ENCODE measurements around the gene BEND6. TPM values are rescaled to one million over a fixed set of nuclear protein-coding genes. Genes with fewer than 3 reads are reported as not detected.

Gene BEND6
- total and polyA plus RNA-seq, 2 donors (not counting 1 experiment from before 2014, with no cell fraction given) = not detected

- POLR2A ChIA-PET = no interaction called here
Measured at GRCh38 chr6:56963043-56963442, 8.1 kb downstream of the BEND6 start.

GRCh38 chr6:56963793-56964192 lies 8.9 kb downstream of the BEND6 start:
- Histone ChIP-seq H3K4me2 (replicated peaks; ENCODE audit: low read depth, low read length, poor library complexity, severe bottlenecking) (no peak overlapping the region), H3K4me3 (ENCODE audit: control extremely low read depth in 1 of 5, extremely low read depth in 1 of 5, insufficient read depth in 1 of 5, low read depth in 2 of 5, low read length in 4 of 5) (no peak overlapping the region), H3K9ac (ENCODE audit: low read length) (no peak overlapping the region), H3K27ac (ENCODE audit: low read length in 2 of 2) (no peak overlapping the region), H3K79me2 (ENCODE audit: control insufficient read depth, insufficient read depth, low read length) (no peaks in the 10 kb centered on the region), H3K36me3 (replicated peaks in 1 of 2; ENCODE audit: control extremely low read depth in 1 of 2, control insufficient read depth in 1 of 2, extremely low read depth in 1 of 2, insufficient read depth in 2 of 2, low read length in 1 of 2) (no peaks in the 10 kb centered on the region), H3K27me3 (replicated peaks in 1 of 4; ENCODE audit: control extremely low read depth in 1 of 4, control insufficient read depth in 3 of 4, insufficient read depth in 4 of 4, low read length in 3 of 4) (peaks cover 0 to 8% (median 2%) of the 10 kb centered on the region in 4 experiments), H2AFZ (ENCODE audit: insufficient read depth, low read depth, low read length, poor library complexity, severe bottlenecking) (no peak overlapping the region), H3K4me1 (ENCODE audit: control insufficient read depth in 2 of 2, insufficient read depth in 2 of 2, low read length in 2 of 2) (no peaks in the 10 kb centered on the region), H3K9me3 (ENCODE audit: control extremely low read depth in 1 of 3, control insufficient read depth in 2 of 3, insufficient read depth in 1 of 3, low read length in 2 of 3) (no peaks in the 10 kb centered on the region), H4K20me1 (ENCODE audit: control insufficient read depth, insufficient read depth, low read length, poor library complexity, severe bottlenecking) (no peaks in the 10 kb centered on the region)
- no peak overlapping the region for H3K4me3 Mint-ChIP-seq
- intact Hi-C loops (cut with micrococcal nuclease) = no loop called here
- ATAC-seq (ENCODE audit: low read depth) = no peak
- H3K27ac Mint-ChIP-seq = no peak overlapping the region
- WGBS (ENCODE audit: insufficient coverage) = no CpG with 5 or more reads among the region's 1 CpG
- H3K4me1 Mint-ChIP-seq = no peaks in the 10 kb centered on the region
- no peaks in the 10 kb centered on the region for H3K9me3 Mint-ChIP-seq (ENCODE audit: insufficient read depth)
- POLR2A ChIA-PET = no interaction called here
- TF ChIP-seq EZH2 (IDR thresholded peaks at IDR 0.05; ENCODE audit: borderline replicate concordance, insufficient read depth, low read depth, low read length, poor library complexity, severe bottlenecking) (no peak), CTCF (IDR thresholded peaks at IDR 0.05) (no peak)
- peaks cover 21% of the 10 kb centered on the region for H3K27me3 Mint-ChIP-seq
- CTCF ChIA-PET = no interaction called here
- DNase-seq = no peak

More at GRCh38 chr6:56963043-56963442, 8.1 kb downstream of the BEND6 start:
- ATAC-seq (ENCODE audit: low read depth) (no peak), DNase-seq (no peak)
- Histone ChIP-seq H3K9me3 (ENCODE audit: control extremely low read depth in 1 of 3, control insufficient read depth in 2 of 3, insufficient read depth in 1 of 3, low read length in 2 of 3) (no peaks in the 10 kb centered on the region), H3K79me2 (ENCODE audit: control insufficient read depth, insufficient read depth, low read length) (no peaks in the 10 kb centered on the region), H3K4me2 (replicated peaks; ENCODE audit: low read depth, low read length, poor library complexity, severe bottlenecking) (no peak overlapping the region), H3K36me3 (replicated peaks in 1 of 2; ENCODE audit: control extremely low read depth in 1 of 2, control insufficient read depth in 1 of 2, extremely low read depth in 1 of 2, insufficient read depth in 2 of 2, low read length in 1 of 2) (no peaks in the 10 kb centered on the region), H3K9ac (ENCODE audit: low read length) (no peak overlapping the region), H2AFZ (ENCODE audit: insufficient read depth, low read depth, low read length, poor library complexity, severe bottlenecking) (no peak overlapping the region), H3K27me3 (replicated peaks in 1 of 4; ENCODE audit: control extremely low read depth in 1 of 4, control insufficient read depth in 3 of 4, insufficient read depth in 4 of 4, low read length in 3 of 4) (peaks cover 0 to 12% (median 5%) of the 10 kb centered on the region in 4 experiments), H3K27ac (ENCODE audit: low read length in 2 of 2) (no peak overlapping the region), H3K4me3 (ENCODE audit: control extremely low read depth in 1 of 5, extremely low read depth in 1 of 5, insufficient read depth in 1 of 5, low read depth in 2 of 5, low read length in 4 of 5) (no peak overlapping the region), H3K4me1 (ENCODE audit: control insufficient read depth in 2 of 2, insufficient read depth in 2 of 2, low read length in 2 of 2) (no peaks in the 10 kb centered on the region), H4K20me1 (ENCODE audit: control insufficient read depth, insufficient read depth, low read length, poor library complexity, severe bottlenecking) (no peaks in the 10 kb centered on the region)
- H3K4me1 Mint-ChIP-seq = no peaks in the 10 kb centered on the region
- no peak overlapping the region for H3K4me3 Mint-ChIP-seq
- TF ChIP-seq CTCF (IDR thresholded peaks at IDR 0.05) (no peak), EZH2 (IDR thresholded peaks at IDR 0.05; ENCODE audit: borderline replicate concordance, insufficient read depth, low read depth, low read length, poor library complexity, severe bottlenecking) (no peak)
- peaks cover 28% of the 10 kb centered on the region for H3K27me3 Mint-ChIP-seq
- 100% methylated on average over 3 of the region's 3 CpGs for WGBS (ENCODE audit: insufficient coverage)
- H3K27ac Mint-ChIP-seq = no peak overlapping the region
- intact Hi-C loops (cut with micrococcal nuclease) = no loop called here
- CTCF ChIA-PET = no interaction called here
- no peaks in the 10 kb centered on the region for H3K9me3 Mint-ChIP-seq (ENCODE audit: insufficient read depth)

All from B cell (primary cell).